Measurements from ENCODE around the gene UMPS.
"Not testable (repeated sequence)": the region's sequence is repeated elsewhere in the genome, so short reads cannot be mapped to it uniquely, and the experiment has no call there.

UMPS gene

DNA sequence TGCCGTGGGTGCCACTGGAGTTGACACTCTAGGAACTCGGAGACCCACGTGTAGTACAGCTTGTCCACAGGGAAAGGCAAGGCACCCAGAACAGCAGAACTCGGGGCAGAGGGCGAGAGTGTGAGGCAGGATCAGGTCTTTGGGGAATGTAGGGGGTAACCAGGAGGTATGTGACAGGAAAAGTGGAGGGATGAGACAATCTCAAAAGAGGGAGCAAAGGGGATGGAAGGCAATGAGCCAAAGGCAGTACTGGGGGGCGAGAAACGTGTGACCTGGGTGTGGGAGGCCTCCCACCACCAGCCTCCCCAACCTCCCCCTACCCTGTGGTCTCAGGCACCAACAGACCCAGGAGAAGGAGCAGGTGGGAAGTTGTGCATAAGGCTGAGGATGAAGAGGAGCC lies 48.9 kb downstream of the UMPS start:
- peak; percentile 84 for FAIRE-seq
- no peak for DNase-seq (ENCODE audit: low spot score)

DNA sequence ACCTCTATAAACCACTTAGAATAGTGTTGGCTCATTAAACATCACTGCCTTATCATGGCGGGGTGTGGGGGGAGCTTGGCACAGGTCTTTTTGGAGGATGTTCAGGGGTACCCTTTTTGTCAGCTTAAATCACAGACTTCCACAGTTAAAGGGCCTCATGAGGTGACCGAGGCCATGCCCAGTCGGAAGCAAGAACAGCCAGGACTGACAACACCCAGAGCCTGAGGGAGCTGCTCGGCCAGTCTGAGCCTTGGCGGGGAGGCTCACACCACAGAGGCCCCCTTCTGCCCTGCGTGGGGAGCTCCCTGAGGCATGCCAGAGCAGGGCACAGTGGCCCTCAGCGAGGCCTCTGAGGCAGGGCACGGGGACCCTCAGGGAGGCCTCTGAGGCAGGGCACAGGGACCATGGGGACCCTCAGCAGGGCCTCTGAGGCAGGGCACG lies 49.5 kb downstream of the UMPS start:
- no peak for FAIRE-seq
- no peak for DNase-seq (ENCODE audit: low spot score)

DNA sequence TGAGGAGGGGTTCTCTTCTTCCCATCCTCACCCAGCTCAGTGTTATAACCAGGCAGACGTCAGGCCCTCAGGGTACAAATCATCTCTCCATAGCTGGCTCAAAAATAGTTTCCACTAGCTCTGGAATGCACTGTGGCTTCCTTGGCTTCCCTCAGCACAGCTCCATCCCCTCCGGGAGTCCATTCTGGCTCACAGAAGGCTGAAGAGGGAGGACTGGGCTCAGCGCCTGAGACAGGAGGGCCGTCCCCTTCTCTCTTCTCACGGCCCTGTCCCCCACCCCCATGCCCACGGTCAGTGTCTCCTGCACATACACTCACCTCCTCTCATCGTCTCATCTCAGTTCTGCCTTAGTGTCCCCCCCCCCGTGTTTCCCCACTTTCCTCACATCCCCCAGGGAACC lies 50.1 kb downstream of the UMPS start:
- FAIRE-seq = peak; percentile 55
- no peak for DNase-seq (ENCODE audit: low spot score)

DNA sequence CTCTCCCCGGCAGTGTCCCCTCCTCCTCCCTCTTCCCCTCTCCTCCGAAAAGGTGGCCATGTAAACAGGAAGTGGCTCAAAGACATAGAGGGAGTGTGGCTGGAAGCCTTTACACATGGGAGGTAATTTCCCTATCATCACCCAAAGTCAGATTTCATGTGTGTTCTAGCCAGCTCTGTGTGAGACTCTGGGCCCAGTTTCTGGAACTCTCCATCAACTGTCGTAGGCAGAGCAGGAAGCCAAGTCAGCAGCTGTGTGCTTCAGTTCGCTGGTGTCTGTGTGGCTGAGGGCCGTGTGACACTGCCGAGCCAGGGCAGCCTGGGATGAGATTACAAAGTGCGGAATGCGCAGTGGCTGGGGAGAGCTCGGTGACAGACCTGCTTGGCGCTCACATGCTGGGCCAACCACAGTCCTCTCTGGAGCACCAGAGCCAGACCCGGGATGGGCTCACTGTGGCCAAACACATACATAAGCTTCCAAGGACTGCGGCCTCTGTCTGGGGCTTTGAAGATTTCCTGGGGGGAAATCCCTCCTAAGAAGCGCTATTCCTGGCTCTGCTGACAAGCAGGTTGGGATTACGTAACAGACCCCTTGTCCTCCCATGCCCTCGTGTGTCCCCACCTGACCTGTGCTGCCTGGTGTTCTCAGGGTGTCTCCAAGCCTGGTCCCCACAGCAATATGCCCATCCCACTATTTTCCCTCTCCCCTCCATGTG lies 50.7 kb downstream of the UMPS start:
- DNase-seq (ENCODE audit: low spot score) (no peak), FAIRE-seq (peak; percentile 5)

DNA sequence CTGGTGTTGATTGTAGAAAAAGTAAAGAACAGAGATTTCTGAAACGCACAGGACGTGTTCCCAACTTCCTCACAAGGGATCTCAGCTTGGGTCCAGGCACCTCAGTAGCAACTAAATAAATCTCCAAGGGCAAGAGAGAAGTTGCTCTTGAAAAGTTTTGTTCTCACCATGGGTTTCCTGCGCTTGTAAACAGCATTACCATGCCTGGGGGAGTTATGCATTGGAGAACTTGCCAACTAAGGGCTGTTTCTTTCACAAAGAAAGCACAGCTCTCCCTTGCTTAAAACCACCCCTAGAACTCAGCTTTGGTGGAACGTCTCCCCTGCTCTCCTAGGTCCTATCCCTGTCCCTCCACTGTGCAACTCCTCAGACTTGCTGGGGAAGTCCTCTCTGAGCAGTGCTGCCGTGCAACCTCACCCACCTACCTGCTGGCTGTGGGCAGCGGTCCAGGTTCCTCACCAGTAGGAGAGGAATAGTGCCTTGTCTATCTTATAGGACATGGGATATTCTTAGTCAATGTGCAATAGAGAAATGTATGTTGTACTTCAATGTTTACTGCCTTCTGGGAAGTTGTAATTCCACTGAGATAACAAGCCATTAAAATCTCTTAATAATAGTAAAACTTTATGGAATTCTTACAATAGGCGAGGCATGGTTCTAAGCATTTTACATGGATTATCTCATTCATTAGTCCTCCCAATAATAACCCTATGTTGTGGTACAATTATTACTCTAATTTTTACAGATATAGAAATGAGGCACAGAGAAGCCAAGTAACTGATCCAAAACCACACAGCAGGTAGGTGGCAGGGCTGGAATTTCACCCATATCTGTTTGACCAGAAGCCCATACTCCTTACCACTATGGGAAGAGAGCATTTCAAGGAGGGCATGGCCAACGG lies 51.5 kb downstream of the UMPS start:
- DNase-seq (ENCODE audit: low spot score) (no peak), FAIRE-seq (no peak)

DNA sequence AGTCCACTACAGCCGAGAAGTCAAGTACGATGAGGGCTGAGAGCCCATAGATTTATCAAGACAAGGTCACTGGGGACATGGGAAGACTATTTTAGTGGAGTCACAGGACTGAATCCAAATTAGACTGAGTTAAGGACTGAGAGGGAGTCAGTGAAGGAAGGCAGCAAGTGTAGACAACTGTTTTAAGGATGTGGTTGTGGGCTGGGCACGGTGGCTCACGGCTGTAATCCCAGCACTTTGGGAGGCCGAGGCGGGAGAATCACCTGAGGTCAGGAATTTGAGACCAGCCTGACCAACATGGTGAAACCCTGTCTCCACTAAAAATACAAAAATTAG lies 52.1 kb downstream of the UMPS start:
- not testable (repeated sequence) for DNase-seq (ENCODE audit: low spot score); FAIRE-seq

DNA sequence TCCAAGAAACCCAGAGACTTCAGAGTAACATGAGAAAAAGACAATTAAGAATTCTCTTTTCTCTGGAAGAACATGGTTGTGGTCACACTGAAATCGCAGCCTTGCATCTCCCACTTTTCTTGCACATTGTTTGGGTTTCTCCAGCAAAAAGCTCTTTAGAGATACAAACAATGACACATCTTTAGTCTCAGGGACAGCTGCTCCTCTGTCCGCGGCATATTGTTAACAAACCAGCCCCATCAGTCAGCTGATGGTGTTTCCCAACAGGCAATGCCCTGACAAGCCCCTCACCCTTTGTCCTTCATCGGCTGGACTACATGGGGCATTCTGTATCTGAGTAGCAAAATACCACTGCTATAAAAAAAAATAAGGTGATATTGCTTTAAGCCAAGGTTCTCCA lies 53.4 kb downstream of the UMPS start:
- no peak for FAIRE-seq

DNA sequence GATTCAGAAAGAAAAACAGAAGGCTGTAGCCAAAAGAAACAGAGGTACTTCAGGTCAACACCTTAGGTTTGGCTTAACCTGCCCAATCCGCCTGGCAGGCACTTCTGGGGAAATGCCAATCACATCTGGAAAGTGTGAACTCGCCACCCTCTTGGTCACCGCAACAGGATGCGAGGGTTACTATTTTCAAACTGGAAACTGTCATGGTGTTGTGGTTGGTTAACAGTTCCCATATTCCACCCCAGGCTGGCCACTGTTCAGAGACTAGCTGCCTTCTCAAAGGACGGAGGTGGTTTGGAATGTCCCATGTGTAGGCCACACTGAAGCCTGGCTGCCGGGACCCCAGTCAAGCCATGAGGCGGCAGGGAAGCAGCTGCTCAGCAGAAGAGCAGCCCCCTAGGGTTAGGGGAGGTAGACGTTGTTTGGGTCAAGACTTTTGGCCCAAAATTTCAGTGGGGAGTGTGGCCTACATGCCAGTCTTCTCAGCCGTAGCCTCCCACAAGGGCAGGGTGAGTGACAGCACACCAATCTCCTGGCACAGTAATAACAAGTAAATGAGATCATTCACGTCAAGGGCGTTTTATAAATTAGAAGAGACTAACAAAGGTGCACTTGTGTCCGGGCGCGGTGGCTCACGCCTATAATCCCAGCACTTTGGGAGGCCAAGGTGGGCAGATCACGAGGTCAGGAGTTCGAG lies 54.6 kb downstream of the UMPS start:
- FAIRE-seq (no peak), DNase-seq (ENCODE audit: low spot score) (no peak)

More for the DNA sequence above, 53.4 kb downstream of the UMPS start:
- no peak for DNase-seq (ENCODE audit: low spot score)

DNA sequence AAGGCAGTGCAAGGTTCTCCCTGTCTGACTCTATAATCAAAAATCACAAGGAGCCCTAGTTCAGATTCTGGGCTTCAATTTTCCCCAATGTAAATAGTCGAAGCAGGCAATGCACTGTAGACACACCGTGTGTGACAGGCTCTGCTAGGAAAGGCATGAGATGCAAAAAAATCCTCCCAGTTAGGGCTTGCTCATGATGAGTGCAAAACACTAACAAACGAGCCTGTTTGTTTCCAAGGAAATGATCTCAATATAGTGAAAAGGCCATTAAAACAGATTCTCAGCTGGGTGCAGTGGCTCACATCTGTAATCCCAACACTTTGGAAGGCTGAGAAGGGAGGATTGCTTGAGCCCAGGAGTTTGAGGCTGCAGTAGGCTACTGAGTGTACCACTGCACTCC lies 55.7 kb downstream of the UMPS start:
- FAIRE-seq (no peak), DNase-seq (ENCODE audit: low spot score) (no peak)

DNA sequence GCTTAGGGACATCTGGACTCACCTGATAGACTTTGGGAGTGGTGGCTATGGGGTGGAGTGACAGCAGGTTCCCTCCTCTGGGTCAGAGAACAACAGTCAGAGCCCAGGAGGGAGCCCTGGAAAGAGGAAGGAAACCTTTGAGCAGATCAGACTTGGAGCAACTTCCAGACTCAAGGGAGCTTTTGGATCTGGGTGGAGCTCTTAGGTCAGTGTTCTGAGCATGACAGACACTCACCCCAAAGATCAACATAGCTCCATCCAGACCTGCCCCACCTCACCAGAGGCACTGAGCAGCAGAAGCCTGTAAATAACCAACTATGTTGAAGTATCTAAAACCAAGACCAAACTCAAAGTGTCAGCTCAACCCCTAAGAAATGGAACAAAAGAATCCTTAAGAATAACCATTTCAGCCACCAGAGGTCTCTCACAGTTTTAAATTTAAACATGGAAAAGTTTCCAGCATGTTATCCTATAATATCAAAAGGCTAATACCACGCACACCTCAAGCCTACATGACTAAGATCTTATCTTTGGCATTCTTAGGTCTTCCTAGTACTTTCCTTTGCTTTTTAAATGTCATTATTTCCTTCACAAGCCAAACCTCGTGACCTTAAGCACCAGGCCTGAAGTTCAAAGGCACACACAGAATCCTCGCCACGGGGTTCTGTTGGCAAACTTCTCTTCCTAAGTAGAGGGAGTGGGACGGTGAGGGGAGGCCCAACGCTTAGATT lies 56.4 kb downstream of the UMPS start:
- FAIRE-seq (no peak), DNase-seq (ENCODE audit: low spot score) (no peak)

DNA sequence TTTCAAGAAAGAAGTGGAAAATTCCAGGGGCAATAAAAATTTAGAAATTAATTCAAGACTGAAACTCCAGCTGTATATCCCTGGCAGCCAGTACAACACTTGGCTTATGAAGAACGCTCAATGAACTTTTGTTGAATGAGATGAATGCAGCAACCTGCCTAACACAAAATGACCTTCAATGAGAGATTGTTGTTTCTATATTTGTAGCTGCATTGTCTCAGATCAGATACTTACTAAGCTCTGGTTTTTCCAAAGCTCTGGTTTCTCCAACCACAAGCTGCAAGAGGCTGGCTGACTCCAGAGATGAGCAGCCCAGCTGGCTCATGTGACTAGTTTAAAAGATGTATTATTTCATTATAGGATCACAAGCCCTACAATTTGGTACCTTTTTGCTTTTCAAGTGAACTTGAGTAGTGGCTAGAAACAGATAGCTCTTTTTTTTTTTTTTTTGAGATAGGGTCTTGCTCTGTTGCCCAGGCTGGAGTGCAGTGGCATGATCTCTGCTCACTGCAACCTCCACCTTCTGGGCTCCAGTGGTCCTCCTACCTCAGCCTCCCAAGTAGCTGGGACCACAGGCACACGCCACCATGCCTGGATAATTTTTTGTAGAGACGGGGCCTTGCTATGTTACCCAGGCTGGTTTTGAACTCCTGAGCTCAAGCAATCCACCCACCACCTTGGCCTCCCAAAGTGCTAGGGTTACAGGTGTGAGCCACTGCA lies 57.4 kb downstream of the UMPS start:
- FAIRE-seq = no peak
- DNase-seq (ENCODE audit: low spot score) = no peak

DNA sequence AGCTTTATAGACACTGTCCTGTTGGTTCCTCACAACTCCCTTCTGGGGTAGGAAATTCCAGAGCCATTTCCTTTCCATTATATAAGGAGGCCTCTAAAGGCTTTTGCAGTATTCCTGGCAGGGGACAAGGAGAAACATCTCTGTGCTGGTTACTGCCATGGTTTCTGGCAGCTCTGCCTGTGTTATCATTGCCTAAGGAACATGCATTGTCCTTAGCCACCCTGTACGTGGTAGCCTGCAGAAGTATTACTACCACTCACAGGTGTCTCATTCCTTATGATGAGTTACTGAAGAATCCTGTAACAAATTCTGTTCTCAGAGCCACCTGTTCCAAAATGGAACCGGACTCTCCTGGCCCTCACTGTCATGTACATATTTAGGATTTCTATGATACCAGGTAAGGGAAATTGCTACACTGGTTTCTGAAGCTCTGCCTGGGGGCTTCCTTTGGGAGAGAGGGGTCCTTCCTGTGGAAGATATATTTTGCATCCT lies 58.0 kb downstream of the UMPS start:
- DNase-seq (ENCODE audit: low spot score) = no peak
- peak; percentile 35 for FAIRE-seq

DNA sequence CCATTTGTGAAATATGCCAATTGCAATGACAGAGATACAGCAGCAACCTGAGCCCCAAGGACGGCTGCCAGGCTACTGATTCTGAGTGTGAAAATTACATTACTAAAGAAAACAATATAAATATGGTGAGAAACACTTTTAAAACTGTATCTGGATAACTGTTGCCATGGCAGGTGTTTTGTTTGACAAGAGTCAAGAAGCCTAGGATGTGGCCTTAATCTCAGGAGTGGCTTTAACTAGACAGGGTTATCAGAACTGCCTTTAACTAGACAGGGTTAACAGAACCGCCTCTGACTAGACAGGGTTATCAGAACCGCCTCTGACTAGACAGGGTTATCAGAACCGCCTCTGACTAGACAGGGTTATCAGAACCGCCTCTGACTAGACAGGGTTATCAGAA lies 58.9 kb downstream of the UMPS start:
- FAIRE-seq; DNase-seq (ENCODE audit: low spot score): not testable (repeated sequence)

DNA sequence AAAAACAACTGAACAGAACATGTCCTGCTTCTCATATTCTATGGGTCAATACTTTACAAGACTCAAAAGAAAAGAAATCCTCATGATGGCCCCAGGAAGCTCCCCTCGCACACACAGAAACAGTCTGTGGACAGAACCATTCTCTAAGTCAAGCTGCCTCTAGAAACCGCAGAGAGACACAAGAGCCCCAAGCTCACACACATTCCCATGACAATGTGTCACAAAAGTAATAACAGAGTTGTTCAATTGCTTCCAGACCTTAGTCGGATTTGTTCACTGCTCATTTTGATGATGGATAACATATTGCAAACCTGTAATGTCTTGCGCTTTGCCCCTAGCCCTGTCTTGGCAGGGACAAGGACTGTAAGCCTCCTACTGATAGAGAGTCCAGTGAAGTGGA lies 60.9 kb downstream of the UMPS start:
- no peak for DNase-seq (ENCODE audit: low spot score)
- no peak for FAIRE-seq

DNA sequence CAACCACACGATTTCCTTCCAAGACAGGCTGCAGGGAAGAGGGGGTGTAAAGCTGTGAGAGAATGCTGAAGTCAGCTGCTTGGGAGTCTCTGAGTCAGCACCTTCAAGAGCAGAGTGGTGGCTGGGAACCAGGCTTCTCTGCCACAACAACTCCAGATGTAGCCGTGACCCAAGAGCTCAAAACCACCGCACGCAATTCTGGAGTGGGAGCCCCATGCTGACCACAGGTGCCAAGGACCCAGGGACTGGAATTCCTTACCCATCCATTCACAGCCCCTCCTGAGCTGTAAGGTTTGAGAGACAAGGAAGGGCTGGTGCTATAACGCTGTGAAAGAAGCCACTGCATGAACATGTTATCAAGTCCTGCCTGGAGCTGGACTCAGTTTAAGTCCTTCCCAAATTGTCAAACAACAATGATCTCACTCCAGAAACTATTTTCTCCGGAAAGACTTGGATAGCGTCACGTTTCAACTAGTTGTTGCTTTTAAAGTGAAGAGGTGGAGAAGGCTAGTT lies 61.4 kb downstream of the UMPS start:
- FAIRE-seq (no peak), DNase-seq (ENCODE audit: low spot score) (no peak)

DNA sequence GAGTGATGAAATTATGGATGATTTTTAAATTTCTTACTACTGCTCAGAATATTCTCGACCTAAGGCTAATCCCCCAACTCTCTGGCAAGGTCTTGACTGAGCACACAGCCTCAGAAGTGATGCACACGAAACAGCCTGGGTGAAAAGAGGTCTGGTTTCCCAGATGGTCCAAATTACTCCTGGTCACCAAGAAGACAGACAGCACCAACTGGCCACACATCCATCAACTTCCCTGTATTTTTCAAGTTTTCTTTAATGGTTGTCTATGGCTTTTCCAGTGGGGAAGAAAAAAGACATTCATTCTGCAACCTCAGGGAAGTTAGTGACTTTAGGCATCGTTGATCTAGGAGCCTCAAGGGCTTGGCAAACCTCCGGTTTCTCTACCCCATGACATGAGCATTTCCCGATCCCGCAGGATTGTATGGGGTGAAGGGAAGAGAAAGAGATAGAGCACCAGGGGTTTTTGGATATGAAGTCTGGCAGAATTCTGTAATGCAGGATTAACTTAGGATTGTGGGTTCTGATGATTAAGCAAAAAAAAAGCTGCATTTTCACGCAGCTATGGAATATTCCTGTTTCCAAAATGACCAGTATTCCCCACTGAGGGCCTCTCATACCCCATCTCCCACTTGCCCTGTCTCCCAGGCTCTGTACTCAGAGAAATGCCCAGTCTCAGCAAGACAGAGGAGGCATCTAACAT lies 62.2 kb downstream of the UMPS start:
- DNase-seq (ENCODE audit: low spot score) (no peak), FAIRE-seq (no peak)

DNA sequence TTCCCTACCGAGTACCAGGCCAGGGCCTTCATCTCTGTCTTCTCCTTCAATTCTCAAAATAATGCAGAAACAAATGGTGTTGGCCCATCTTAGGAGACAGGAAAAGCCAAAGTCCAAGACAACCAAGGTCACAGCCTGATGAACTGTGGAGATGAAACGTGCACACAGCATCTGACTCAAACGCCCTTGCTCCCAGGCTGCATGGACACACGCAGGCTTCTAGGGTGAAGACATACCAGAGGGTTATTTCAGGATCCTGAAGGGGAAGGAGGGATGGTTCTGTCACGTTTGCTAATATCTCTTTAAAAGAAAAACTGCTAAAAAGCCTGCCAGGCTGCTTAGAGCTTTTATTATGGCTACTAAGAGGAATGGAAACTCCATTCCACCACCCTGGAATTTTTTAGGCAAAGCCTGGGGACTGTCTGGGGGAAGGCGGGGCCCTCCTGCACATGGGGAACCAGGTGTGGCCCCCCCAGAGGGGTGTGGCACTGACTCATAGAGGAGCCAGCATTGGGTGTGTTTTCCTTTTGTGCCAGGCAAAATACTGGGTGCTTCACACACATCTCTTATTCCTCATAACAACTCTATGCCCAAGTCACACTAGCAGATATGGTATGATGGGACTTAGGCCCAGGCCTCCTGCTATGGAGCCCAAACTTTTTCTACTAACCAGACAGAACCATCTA lies 62.9 kb downstream of the UMPS start:
- DNase-seq (ENCODE audit: low spot score) = no peak
- no peak for FAIRE-seq

DNA sequence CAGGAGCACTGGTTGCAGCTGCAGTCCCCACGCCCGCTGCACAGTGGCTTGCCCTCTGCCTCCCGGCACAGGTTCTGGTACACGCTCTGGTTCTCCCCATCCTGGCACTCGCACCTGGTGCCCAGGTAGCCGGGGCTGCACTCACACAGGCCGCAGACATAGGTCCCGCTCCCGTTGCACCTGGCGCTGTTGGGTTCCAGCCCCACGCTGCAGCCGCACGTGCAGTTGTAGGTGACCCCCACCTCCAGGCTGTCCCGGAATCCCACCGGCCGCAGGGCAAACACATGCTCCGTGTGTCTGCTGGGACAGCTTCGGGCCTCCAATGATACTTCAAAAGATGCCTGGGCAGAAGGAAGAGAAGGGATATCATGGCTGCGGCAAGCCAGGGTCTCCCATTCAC lies 66.2 kb downstream of the UMPS start:
- FAIRE-seq = no peak
- DNase-seq (ENCODE audit: low spot score) = no peak

DNA sequence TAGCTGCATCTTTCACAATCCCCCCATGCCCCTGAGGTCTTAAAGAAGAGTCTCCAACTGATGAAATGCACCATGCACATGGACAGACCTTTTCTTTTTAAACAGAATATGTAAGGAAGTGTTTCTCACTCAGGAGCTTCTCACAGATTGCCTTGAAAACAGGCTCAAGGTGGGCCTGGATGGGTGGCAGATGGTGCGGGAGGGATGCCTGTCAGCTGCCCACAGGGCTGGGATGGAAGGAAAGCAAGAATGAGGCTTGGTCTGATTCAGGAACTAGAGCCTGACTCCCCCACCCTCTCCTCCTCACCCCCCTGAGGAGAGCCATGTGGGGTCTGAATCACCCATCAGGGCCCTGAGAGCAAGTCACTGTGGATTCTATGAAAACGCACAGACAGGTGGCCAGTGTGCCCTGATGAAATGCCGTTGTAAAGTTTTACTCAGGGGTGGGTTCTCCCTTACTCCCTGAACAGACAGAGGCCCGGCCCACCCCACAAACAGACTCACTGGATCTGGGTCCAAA lies 67.2 kb downstream of the UMPS start:
- DNase-seq (ENCODE audit: low spot score) = no peak
- no peak for FAIRE-seq
